GM19035 (cell line): ENCODE measurements around the gene KCNIP4.

Experiments used
- ATAC-seq: cut with Tn5 transposase; IDR thresholded peaks from one replicate; pipeline ENCODE4 v1.9.1; 2021; ENCODE audit not compliant: unreplicated experiment

Gene KCNIP4

DNA sequence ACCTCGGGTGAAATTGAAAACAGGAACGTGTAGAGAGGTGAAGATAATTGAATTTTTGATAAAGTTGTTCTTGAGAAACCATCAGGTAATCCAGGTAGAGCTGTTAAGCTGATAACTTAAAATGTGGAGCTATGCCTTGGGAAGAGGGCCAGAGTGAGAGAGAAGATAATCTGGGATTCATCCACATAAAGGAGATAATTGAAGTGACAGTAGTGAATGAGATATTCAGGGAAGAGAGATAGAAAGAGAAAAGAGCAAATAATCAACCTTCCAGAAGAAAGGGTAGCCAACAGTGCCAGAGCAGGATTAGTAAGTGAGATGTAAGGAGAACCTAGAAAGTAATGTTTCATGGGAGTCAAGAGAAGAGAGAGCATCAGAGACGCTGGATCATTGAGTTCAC lies 950.7 kb downstream of the KCNIP4 start:
- ATAC-seq: no peak

GRCh38 chr4:20995610-20996009 lies 953.0 kb downstream of the KCNIP4 start:
- ATAC-seq: no peak

GRCh38 chr4:20995015-20995414 lies 953.6 kb downstream of the KCNIP4 start:
- ATAC-seq: no peak

- ATAC-seq: no peak
Observed at GRCh38 chr4:20992002-20992401, 956.6 kb downstream of the KCNIP4 start.

DNA sequence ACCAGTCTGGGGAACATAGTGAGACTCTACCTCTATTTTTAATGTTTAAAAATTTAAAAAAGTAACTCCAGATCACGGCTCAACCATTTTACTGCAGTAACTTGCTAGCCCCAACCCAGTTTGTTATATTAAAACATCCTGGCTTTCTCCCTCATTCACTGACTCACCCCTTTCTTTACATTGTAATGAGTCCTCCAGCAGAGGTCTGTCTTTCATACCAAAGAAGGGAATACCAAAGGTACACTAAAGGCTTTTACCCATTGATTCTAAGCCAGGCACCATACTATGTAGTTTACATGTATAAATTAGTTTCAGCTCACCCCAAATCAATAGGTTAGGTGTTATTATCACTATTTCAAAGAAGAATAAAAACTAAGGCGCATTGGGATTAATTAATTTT lies 961.4 kb downstream of the KCNIP4 start:
- ATAC-seq: no peak

GRCh38 chr4:20984576-20984836 lies 964.1 kb downstream of the KCNIP4 start:
- ATAC-seq: no peak

DNA sequence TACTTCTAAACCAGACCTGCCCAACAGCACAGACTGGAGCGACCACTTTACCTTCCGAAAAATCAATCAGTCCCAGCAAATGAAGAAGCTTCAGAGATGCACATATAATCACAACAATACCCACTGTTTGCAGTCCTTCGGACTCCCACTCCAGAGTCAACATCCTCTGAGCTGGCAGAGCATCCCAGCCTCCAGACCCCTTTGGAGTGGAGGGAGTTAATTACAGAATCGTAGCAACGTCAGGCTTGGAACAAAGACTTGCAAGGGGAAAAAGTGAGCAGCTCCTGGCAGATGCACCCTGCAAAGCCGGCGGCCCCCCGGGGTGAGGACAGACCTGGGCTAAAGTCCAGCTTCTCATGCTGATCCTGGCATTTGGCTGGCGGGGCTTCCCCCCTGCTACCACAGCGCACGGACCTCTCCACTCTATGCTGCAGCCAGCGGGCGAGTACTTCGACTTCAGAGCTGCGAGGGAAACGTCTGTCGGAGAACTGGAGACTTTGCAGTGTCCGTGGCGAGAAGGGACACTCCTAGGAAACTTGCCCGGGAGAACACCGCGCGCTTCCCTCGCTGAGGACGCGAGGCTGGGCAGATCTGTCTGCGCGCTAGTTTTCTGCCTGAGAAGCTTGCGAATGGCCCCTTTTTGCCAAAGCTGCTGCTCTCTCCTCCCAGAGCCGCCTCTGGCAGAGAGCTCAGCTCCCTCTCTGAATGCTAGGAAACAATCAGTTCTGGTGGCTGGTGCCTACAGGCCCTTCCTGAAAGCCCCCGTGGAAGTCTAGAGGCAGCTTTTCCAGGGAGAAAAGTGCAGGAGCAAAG lies 964.6 kb downstream of the KCNIP4 start:
- ATAC-seq: no peak

DNA sequence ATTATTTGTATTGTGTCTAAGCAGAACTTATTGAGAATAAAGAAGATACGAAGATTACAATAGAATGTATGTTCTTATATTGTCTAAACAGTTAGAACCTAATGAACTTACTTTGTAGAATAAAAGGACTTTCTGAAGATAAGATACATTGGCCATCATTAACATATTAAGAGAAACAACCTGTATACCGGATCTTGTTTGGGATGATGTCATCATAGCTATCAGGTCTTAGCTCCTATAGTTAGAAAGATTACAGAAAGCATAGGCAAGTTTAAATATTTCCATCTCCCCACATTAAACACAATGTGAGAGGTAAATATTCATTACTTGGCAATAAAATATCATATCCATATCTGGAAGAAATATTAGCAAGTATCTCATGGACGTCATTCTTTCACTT lies 966.0 kb downstream of the KCNIP4 start:
- ATAC-seq: no peak

DNA sequence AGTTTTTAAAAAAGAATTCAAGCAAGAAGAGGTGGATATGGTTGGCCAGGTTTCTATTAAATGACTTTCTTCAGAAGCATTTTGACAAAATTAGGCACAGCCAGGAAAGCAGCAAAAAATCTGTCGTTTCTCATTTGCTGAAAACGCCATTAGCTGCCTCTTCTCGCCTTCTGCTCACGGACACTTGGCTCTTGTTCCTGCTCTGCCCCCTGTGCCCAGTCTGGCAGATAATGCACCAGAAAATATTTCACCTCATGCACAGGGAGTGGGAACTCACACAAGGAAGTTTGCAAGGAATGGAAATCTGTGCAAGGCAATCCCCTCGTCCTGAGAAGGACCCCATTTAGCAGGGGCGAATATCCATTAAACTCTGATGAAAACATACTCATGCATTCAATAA lies 988.3 kb downstream of the KCNIP4 start:
- ATAC-seq: no peak

DNA sequence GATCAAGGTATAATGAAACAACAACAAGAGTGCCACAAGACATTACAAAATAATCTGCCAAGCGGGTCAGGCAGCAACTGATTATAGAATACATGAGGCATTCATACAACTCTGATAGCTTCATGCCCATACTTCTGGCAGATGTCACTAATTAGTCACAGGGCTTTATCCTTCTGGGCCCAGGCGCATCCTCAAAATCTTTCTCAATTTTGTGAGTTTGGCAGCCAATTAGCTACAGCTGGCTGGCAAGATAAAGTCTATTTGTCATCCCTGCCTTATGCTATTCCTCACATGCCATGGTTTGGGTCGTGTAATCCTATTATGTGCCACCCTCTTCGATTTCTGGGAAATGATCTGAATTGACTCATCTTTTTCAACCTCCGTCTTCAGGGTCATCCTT lies 994.0 kb downstream of the KCNIP4 start:
- no peak for ATAC-seq

- ATAC-seq: no peak
Observed at GRCh38 chr4:20944961-20945360, 1003.6 kb downstream of the KCNIP4 start.

- ATAC-seq: no peak
Observed at GRCh38 chr4:20944451-20944850, 1004.1 kb downstream of the KCNIP4 start.

DNA sequence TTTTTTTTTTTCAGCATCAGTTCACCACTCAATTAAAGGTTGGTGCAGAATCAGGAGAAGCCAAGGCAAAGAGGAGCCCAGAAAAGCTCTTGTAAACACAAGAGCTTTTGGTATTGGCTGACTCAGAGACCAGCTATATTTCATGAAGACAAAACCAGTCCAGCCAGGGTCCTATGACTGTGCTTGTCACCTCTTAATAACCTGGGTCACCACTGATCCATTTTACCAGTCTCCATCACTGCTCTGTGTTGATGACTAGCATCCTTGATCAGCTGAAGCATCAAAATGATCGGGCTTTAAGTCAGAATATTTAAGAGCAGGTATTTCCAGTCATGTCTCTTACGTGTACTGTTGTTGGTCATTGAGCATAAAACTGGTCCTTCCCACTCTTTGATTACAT lies 1010.4 kb downstream of the KCNIP4 start:
- no peak for ATAC-seq

GRCh38 chr4:20926529-20926928 lies 1022.0 kb downstream of the KCNIP4 start:
- ATAC-seq: no peak

- ATAC-seq: no peak
Observed at GRCh38 chr4:20925176-20925575, 1023.4 kb downstream of the KCNIP4 start.

GRCh38 chr4:20922962-20923361 lies 1025.6 kb downstream of the KCNIP4 start:
- ATAC-seq: no peak

GRCh38 chr4:20916106-20916505 lies 1032.5 kb downstream of the KCNIP4 start:
- ATAC-seq: no peak

- ATAC-seq: no peak
Observed at GRCh38 chr4:20904966-20905365, 1043.6 kb downstream of the KCNIP4 start.

GRCh38 chr4:20901851-20902250 lies 1046.7 kb downstream of the KCNIP4 start:
- ATAC-seq: no peak

GRCh38 chr4:20899591-20899990 lies 1049.0 kb downstream of the KCNIP4 start:
- ATAC-seq: no peak

DNA sequence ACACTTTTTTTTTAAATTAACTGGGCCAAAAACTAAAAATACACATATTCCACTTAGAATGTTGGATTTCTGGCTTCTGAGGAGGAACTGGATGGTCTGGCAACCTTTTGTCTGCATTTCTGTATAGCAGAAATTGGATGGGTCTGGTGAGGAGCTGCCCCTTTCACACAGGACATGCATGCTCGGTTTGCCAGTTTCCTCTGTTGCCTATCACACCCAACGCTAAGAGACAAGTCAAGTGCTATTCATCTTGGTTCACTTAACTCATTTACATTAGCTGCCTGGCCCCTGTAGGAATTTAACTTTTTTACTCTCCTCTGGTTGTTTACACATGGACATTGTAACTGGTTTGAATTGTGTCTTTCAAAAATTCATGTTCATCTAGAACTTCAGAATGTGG lies 1052.6 kb downstream of the KCNIP4 start:
- no peak for ATAC-seq

GRCh38 chr4:20895208-20895607 lies 1053.4 kb downstream of the KCNIP4 start:
- ATAC-seq: no peak

DNA sequence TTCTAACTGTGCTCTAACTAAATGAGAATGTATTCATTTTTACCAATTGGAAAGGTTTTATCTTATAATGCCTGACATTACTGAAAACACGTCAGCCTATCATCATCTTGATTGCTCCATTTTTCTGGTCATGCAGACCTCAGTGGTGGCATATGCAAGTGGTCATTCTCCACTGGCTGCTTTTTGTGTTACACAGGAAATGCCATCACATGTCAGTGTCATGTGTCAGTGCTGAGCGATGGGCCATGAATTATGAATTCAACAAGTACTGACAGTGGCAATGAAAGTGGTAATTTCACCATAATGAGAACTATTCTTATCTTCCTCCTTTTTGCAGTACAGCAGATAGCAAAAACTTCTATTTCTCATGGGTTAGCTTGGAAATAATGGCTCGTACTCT lies 1057.8 kb downstream of the KCNIP4 start:
- no peak for ATAC-seq
